PC-9 (cell line): ENCODE data around the gene SLC9A9. TPM values are rescaled to one million over a fixed set of nuclear protein-coding genes. Genes with fewer than 3 reads are reported as not detected.

Source experiments
- Bru-seq: library from RNA; stranded (reverse); fragments of 400-500 nt; gene quantifications from one replicate; lab custom pipeline; 2021; lab: Mats Ljungman, UMichigan
- BruChase-seq, 2 experiments: library from RNA; stranded (reverse); fragments of 400-500 nt; gene quantifications; one replicate each; lab custom pipeline; 2021; lab: Mats Ljungman, UMichigan
- BruUV-seq: library from RNA; stranded (reverse); fragments of 400-500 nt; replicated peaks from 2 replicates; lab custom pipeline; 2021; lab: Mats Ljungman, UMichigan
- CTCF ChIA-PET: fragments of 300-600 bp; sonication (Branson Sonifier 250); formaldehyde crosslinking; loops from one replicate; lab custom pipeline; 2022; ENCODE audit warnings: antibody characterized with exemption; lab: Charles Lee
- POLR2A ChIA-PET: fragments of 300-600 bp; sonication (Branson Sonifier 250); formaldehyde crosslinking; loops from one replicate; lab custom pipeline; 2022; ENCODE audit warnings: antibody characterized with exemption; ENCODE audit not compliant: unreplicated experiment; lab: Charles Lee
- DNase-seq, 2 experiments: peaks; one replicate each; pipeline versions ENCODE4 v3.0.0 to v3.0.0-alpha.2; 2015 to 2022; ENCODE audit warnings: mixed read lengths in 1 of 2
- H2AFZ ChIP-seq: fragments of 200-600 bp; sonication (generic); 2 replicates; pipeline ENCODE4 v1.8.1; 2017; ENCODE audit warnings: antibody characterized with exemption
- H3F3A ChIP-seq: fragments of 200-600 bp; sonication (generic); 2 replicates; pipeline ENCODE4 v1.8.1; 2017; ENCODE audit warnings: antibody characterized with exemption, mild to moderate bottlenecking, low read depth; ENCODE audit not compliant: insufficient read depth
- H3K27ac ChIP-seq: fragments of 200-600 bp; sonication (generic); 2 replicates; pipeline ENCODE4 v1.6.1; 2016; ENCODE audit warnings: mixed run types
- H3K27me3 ChIP-seq: fragments of 200-600 bp; sonication (generic); 2 replicates; pipeline ENCODE4 v1.6.1; 2016; ENCODE audit warnings: low read depth, mixed run types; ENCODE audit not compliant: insufficient read depth
- H3K36me3 ChIP-seq: fragments of 200-600 bp; sonication (generic); 2 replicates; pipeline ENCODE4 v1.6.1; 2016; ENCODE audit warnings: low read depth, mixed run types
- H3K4me1 ChIP-seq: fragments of 200-600 bp; sonication (generic); replicated peaks from 2 replicates; pipeline ENCODE4 v1.6.1; 2016; ENCODE audit warnings: mixed run types; ENCODE audit not compliant: insufficient read depth
- H3K4me2 ChIP-seq: fragments of 200-600 bp; sonication (generic); 2 replicates; pipeline ENCODE4 v1.6.1; 2017; ENCODE audit warnings: mixed run types
- H3K4me3 ChIP-seq: fragments of 200-600 bp; sonication (generic); 2 replicates; pipeline ENCODE4 v1.6.1; 2016; ENCODE audit warnings: mixed run types
- H3K79me2 ChIP-seq: fragments of 200-600 bp; sonication (generic); 2 replicates; pipeline ENCODE4 v1.6.1; 2017; ENCODE audit warnings: low read depth, mixed run types
- H3K9me2 ChIP-seq: fragments of 200-600 bp; sonication (generic); 2 replicates; pipeline ENCODE4 v1.8.1; 2017; ENCODE audit warnings: mild to moderate bottlenecking; ENCODE audit not compliant: insufficient read depth
- H3K9me3 ChIP-seq: fragments of 200-600 bp; sonication (generic); 2 replicates; pipeline ENCODE4 v1.8.1; 2016; ENCODE audit warnings: low read depth; ENCODE audit not compliant: insufficient read depth
- H4K20me1 ChIP-seq: fragments of 200-600 bp; sonication (generic); 2 replicates; pipeline ENCODE4 v1.8.1; 2017; ENCODE audit not compliant: insufficient read depth
- EZH2 ChIP-seq: fragments of 200-600 bp; sonication (generic); IDR thresholded peaks from 2 replicates; pipeline ENCODE4 v1.8.0; 2017; ENCODE audit warnings: antibody characterized with exemption, low read depth
- intact Hi-C: fragments of 100-400 bp; cut with micrococcal nuclease; formaldehyde crosslinking; loops from one replicate; pipeline ENCODE4 v1.10.0; 2022; ENCODE audit not compliant: unreplicated experiment
- long read RNA-seq: library from polyadenylated mRNA; stranded (forward); transcript quantifications from one replicate; pipeline ENCODE4 v2.0.0, GENCODE V29; 2022
- total RNA-seq: library from RNA; stranded (reverse); gene quantifications from 2 replicates; pipeline ENCODE4 v1.2.3, GENCODE V29; 2021
- TF ChIP-seq, protein P1 (sequence below): fragments of 200-600 bp; sonication (generic); conservative IDR thresholded peaks from 2 replicates; pipeline ENCODE4 v1.6.1; 2017; ENCODE audit warnings: mixed run types, antibody characterized with exemption, mild to moderate bottlenecking, moderate library complexity

Gene SLC9A9
- total RNA-seq, result 1.7 and 2.7 TPM in 2 replicates
- percentile 29 among the genes with signal in this experiment for Bru-seq, nascent RNA
- percentile 28 among the genes with signal in this experiment for BruChase-seq, experiment 1, labeled RNA remaining after a 2-hour chase
- BruChase-seq, experiment 2, labeled RNA remaining after a 6-hour chase, result percentile 16 among the genes with signal in this experiment
- long read RNA-seq, partial matches to known transcripts, result 1 of 4 reads
- long read RNA-seq, other reads (novel, unspliced or antisense), result 1 of 4 reads

- intact Hi-C loops, result no loop called here
- TF ChIP-seq, protein P1, sequence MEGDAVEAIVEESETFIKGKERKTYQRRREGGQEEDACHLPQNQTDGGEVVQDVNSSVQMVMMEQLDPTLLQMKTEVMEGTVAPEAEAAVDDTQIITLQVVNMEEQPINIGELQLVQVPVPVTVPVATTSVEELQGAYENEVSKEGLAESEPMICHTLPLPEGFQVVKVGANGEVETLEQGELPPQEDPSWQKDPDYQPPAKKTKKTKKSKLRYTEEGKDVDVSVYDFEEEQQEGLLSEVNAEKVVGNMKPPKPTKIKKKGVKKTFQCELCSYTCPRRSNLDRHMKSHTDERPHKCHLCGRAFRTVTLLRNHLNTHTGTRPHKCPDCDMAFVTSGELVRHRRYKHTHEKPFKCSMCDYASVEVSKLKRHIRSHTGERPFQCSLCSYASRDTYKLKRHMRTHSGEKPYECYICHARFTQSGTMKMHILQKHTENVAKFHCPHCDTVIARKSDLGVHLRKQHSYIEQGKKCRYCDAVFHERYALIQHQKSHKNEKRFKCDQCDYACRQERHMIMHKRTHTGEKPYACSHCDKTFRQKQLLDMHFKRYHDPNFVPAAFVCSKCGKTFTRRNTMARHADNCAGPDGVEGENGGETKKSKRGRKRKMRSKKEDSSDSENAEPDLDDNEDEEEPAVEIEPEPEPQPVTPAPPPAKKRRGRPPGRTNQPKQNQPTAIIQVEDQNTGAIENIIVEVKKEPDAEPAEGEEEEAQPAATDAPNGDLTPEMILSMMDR, result no peak
- no peak for TF ChIP-seq EZH2
- BruUV-seq, result no TSS peak
These were observed at the start of gene SLC9A9 for GRCh38 chr3:143847787-143848631. Gene SLC9A9 (minus strand): TSS chr3:143848468. CDS start chr3:143848322, 146 bp downstream.

DNA sequence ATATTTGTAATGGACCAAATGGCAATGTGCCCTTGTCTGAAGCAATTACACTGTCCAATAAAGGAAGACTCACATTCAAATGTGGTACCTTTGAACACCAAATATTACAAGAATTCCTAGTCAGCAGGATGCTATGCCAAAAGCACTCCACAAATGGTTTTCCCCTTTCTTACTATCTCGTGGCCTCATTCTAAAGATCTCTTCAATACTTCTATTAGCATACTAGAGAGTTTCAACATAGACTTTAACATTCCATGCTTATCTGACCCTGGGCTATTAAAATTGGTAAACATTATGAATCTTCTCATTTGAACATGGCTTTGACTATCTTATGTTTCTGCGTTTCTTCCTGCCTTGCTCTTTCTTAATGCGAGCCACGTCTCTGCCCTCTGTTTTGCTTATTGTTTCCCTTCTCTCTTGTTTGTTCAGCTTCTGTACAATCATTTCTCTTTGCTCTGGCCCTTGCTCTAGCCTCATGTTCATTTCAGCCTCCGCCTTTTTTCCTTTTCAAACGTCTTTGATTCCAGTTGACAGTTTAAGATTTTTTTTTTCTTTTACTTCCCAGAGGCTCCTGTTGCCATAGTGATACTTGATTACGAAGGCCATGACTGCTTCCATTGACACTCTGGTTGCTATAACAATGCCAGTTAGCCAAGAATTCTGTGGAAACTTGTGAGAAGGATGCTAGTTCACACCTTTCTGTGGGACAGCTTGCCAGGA is 49.5 kb upstream of the SLC9A9 start:
- H3K79me2 ChIP-seq, result no peaks in the 10 kb centered on the region
- TF ChIP-seq EZH2, result no peak
- TF ChIP-seq, protein P1, result no peak
- DNase-seq, result no peak
- intact Hi-C loops, result loop anchor here (5.0 kb wide), 1 partner anchor 1870 kb away; no protein-coding TSS in a partner anchor
- H3K9me3 ChIP-seq, result no peaks in the 10 kb centered on the region
- H3K4me3 ChIP-seq, result no peak overlapping the region
- CTCF ChIA-PET, result no interaction called here
- no peak overlapping the region for H3K27ac ChIP-seq
- no peaks in the 10 kb centered on the region for H3F3A ChIP-seq
- H3K4me1 ChIP-seq, result no peaks in the 10 kb centered on the region
- H3K9me2 ChIP-seq, result no peaks in the 10 kb centered on the region
- no peaks in the 10 kb centered on the region for H3K27me3 ChIP-seq
- BruUV-seq, result no TSS peak
- POLR2A ChIA-PET, result no interaction called here
- H3K36me3 ChIP-seq, result no peaks in the 10 kb centered on the region
- no peak overlapping the region for H2AFZ ChIP-seq
- H4K20me1 ChIP-seq, result no peaks in the 10 kb centered on the region
- H3K4me2 ChIP-seq, result no peak overlapping the region

More at GRCh38 chr3:143847787-143848631, at the start of gene SLC9A9:
- Histone ChIP-seq H3K4me3 (peak within 1 kb of the TSS; percentile 31; the same call in 1 of the 2 replicates), H3K36me3 (no peaks in the 10 kb centered on the region), H3K9me2 (no peaks in the 10 kb centered on the region), H2AFZ (peak within 1 kb of the TSS; percentile 76), H3K27me3 (no peaks in the 10 kb centered on the region), H3K4me2 (peak within 1 kb of the TSS; percentile 58), H3K4me1 (0 out of 2 replicates have a peak, but pooled peaks cover 10% of the 10 kb centered on the region), H3F3A (no peaks in the 10 kb centered on the region; the same call in 1 of the 2 replicates), H3K79me2 (no peaks in the 10 kb centered on the region), H4K20me1 (no peaks in the 10 kb centered on the region), H3K9me3 (no peaks in the 10 kb centered on the region), H3K27ac (no peak within 1 kb of the TSS)
- no peak for DNase-seq
- CTCF ChIA-PET, result no interaction called here
- POLR2A ChIA-PET, result no interaction called here

GRCh38 chr3:143896486-143896885 is 48.2 kb upstream of the SLC9A9 start:
- Histone ChIP-seq H4K20me1 (no peaks in the 10 kb centered on the region), H3K4me1 (no peaks in the 10 kb centered on the region), H3F3A (no peaks in the 10 kb centered on the region), H3K9me3 (no peaks in the 10 kb centered on the region), H3K9me2 (no peaks in the 10 kb centered on the region), H3K4me2 (no peak overlapping the region), H3K27me3 (no peaks in the 10 kb centered on the region), H3K27ac (no peak overlapping the region), H2AFZ (no peak overlapping the region), H3K79me2 (no peaks in the 10 kb centered on the region), H3K4me3 (no peak overlapping the region), H3K36me3 (no peaks in the 10 kb centered on the region)
- intact Hi-C loops, result loop anchor here (5.0 kb wide), 1 partner anchor 1871 kb away; no protein-coding TSS in a partner anchor
- DNase-seq, result no peak
- POLR2A ChIA-PET, result no interaction called here
- CTCF ChIA-PET, result no interaction called here
- TF ChIP-seq, protein P1, result no peak
- TF ChIP-seq EZH2, result no peak
- BruUV-seq, result no TSS peak
